ENCODE measurements around the gene SLC7A6. TPM values are rescaled to one million over a fixed set of nuclear protein-coding genes. Genes with fewer than 3 reads are reported as not detected.
A peak's percentile ranks its signal among the peaks of the same experiment; 100 is the strongest.

SLC7A6 gene
- total and polyA plus RNA-seq, 8 donors: 2.9 to 66.1 (median 12.1) TPM

DNA sequence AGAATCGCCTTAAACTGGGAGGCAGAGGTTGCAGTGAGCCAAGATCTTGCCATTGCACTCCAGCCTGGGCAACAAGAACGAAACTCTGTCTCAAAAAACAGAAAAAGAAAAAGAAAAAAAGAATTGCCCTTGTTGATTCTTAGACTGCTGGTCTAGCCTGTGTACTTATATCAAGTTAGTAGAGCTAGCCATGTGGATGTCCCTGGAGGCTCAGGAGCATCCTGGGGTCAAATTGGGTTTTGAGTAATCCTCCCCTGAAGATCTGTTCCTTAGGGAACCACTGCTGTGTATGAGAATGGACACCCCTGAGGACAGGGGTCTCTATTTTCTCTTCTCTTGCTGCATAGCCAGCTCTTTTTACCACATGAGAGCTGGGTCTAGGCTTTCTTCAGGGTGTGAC lies 24.9 kb downstream of the SLC7A6 start:
- no peak for DNase-seq
- Histone ChIP-seq H3K27me3 (no peaks in the 10 kb centered on the region), H3K4me3 (no peak overlapping the region), H3K36me3 (peaks cover 13 to 63% (median 52%) of the 10 kb centered on the region in 4 donors), H3K27ac (peak overlapping the region in 2 of 5 donors; percentile 20 to 33), H3K9me3 (no peaks in the 10 kb centered on the region), H3K4me1 (peaks cover 18 to 43% (median 24%) of the 10 kb centered on the region in 4 donors)
- 83 to 100% (median 93%) methylated on average over 2 of the region's 2 CpGs for WGBS, 5 donors
- intact Hi-C loops (cut with DNase I; ENCODE audit: low total_unique reads): no loop called here
- TF ChIP-seq, protein P1, sequence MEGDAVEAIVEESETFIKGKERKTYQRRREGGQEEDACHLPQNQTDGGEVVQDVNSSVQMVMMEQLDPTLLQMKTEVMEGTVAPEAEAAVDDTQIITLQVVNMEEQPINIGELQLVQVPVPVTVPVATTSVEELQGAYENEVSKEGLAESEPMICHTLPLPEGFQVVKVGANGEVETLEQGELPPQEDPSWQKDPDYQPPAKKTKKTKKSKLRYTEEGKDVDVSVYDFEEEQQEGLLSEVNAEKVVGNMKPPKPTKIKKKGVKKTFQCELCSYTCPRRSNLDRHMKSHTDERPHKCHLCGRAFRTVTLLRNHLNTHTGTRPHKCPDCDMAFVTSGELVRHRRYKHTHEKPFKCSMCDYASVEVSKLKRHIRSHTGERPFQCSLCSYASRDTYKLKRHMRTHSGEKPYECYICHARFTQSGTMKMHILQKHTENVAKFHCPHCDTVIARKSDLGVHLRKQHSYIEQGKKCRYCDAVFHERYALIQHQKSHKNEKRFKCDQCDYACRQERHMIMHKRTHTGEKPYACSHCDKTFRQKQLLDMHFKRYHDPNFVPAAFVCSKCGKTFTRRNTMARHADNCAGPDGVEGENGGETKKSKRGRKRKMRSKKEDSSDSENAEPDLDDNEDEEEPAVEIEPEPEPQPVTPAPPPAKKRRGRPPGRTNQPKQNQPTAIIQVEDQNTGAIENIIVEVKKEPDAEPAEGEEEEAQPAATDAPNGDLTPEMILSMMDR (IDR thresholded peaks at IDR 0.05): no peak
- no peak for TF ChIP-seq POLR2A (IDR thresholded peaks at IDR 0.05)
- no peak for TF ChIP-seq EP300 (IDR thresholded peaks at IDR 0.05)

GRCh38 chr16:68289621-68290329 lies 25.4 kb downstream of the SLC7A6 start:
- no peak for TF ChIP-seq POLR2AphosphoS5 (IDR thresholded peaks at IDR 0.05)
- TF ChIP-seq, protein P1 (IDR thresholded peaks at IDR 0.05): no peak
- TF ChIP-seq POLR2A (IDR thresholded peaks at IDR 0.05): no peak
- no peak for TF ChIP-seq EP300 (IDR thresholded peaks at IDR 0.05)
- Histone ChIP-seq H3K27me3 (no peaks in the 10 kb centered on the region), H3K4me3 (no peak overlapping the region), H3K36me3 (peaks cover 13 to 69% (median 58%) of the 10 kb centered on the region in 4 donors), H3K27ac (peak overlapping the region in 2 of 5 donors; percentile 20 to 33), H3K4me1 (peaks cover 14 to 38% (median 24%) of the 10 kb centered on the region in 4 donors), H3K9me3 (no peaks in the 10 kb centered on the region)
- peak in 1 of 2 donors; percentile 37 for DNase-seq
- WGBS, 5 donors: 58 to 84% (median 63%) methylated on average over 3 to 4 of the region's 4 CpGs
- intact Hi-C loops (cut with DNase I; ENCODE audit: low total_unique reads): no loop called here

DNA sequence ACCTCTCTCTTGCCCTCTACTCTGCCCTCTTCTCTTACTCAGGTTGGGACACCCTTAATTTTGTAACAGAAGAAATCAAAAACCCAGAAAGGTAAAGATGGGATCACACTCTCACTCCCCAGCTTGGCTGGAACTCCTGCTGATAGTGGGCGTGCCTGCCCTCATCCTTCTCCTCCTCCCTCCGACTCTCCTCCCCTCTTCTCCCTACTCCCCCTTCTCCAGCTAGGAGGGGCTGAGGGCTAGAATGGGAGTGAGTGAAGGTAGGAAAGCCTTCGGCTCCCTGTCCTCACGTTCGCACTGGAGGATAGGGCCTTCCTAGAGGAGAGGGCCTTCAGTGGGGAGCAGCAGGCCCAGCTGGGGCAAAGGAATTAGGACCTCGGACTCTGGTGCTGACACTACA lies 26.1 kb downstream of the SLC7A6 start:
- H3K9me3 ChIP-seq: no peaks in the 10 kb centered on the region
- H3K27ac ChIP-seq: peak overlapping the region in 1 of 5 donors; percentile 33
- H3K27me3 ChIP-seq: no peaks in the 10 kb centered on the region
- 67 to 87% (median 78%) methylated on average over 6 of the region's 6 CpGs for WGBS, 5 donors
- TF ChIP-seq, protein P1 (IDR thresholded peaks at IDR 0.05): no peak
- TF ChIP-seq POLR2AphosphoS5 (IDR thresholded peaks at IDR 0.05): no peak
- TF ChIP-seq POLR2A (IDR thresholded peaks at IDR 0.05): no peak
- no peak for TF ChIP-seq EP300 (IDR thresholded peaks at IDR 0.05)
- peaks cover 7 to 31% (median 21%) of the 10 kb centered on the region in 4 donors for H3K4me1 ChIP-seq
- intact Hi-C loops (cut with DNase I; ENCODE audit: low total_unique reads): no loop called here
- no peak overlapping the region for H3K4me3 ChIP-seq
- H3K36me3 ChIP-seq: peaks cover 13 to 76% (median 65%) of the 10 kb centered on the region in 4 donors
- no peak for DNase-seq

GRCh38 chr16:68291227-68291626 lies 26.9 kb downstream of the SLC7A6 start:
- no peak for TF ChIP-seq EP300 (IDR thresholded peaks at IDR 0.05)
- TF ChIP-seq, protein P1 (IDR thresholded peaks at IDR 0.05): no peak
- no peak for TF ChIP-seq POLR2AphosphoS5 (IDR thresholded peaks at IDR 0.05)
- TF ChIP-seq POLR2A (IDR thresholded peaks at IDR 0.05): no peak
- no peak overlapping the region for H3K4me3 ChIP-seq
- no peak for DNase-seq
- no peaks in the 10 kb centered on the region for H3K27me3 ChIP-seq
- no peaks in the 10 kb centered on the region for H3K9me3 ChIP-seq
- WGBS, 5 donors: 72 to 88% (median 84%) methylated on average over 4 of the region's 4 CpGs
- intact Hi-C loops (cut with DNase I; ENCODE audit: low total_unique reads): no loop called here
- peaks cover 6 to 23% (median 19%) of the 10 kb centered on the region in 4 donors for H3K4me1 ChIP-seq
- no peak overlapping the region for H3K27ac ChIP-seq
- peaks cover 15 to 83% (median 73%) of the 10 kb centered on the region in 4 donors for H3K36me3 ChIP-seq

Data from stomach (tissue), 9 donors.